K562 (cell line): Measurements from ENCODE around the gene PSMB11. TPM values are rescaled to one million over a fixed set of nuclear protein-coding genes. Genes with fewer than 3 reads are reported as not detected.
A peak's percentile ranks its signal among the peaks of the same experiment; 100 is the strongest.

Source experiments
- ATAC-seq: fragments of 200-7000 bp; cut with Tn5 transposase; 3 replicates; pipeline ENCODE4 v1.9.1; 2020; ENCODE audit warnings: moderate library complexity
- BruUV-seq: library from RNA; stranded (reverse); fragments of 400-500 nt; replicated peaks from 2 replicates; lab custom pipeline; 2021; lab: Mats Ljungman, UMichigan
- CTCF ChIA-PET: fragments of 300-600 bp; formaldehyde crosslinking; extraction: SDS; loops from one replicate; lab custom pipeline; 2021; ENCODE audit warnings: low intra/inter-chr PET ratio; lab: Yijun Ruan, JAX
- POLR2A ChIA-PET: fragments of 300-600, 350-650 bp; sonication (Branson Sonifier 250); formaldehyde crosslinking; extraction: SDS; loops from one replicate; lab custom pipeline; 2021; ENCODE audit warnings: antibody characterized with exemption, inconsistent platforms; lab: Yijun Ruan, JAX
- DNase-seq, 4 experiments: peaks; one replicate each; pipeline versions ENCODE4 v3.0.0 to v3.0.0-alpha.2; 2011 to 2018; ENCODE audit warnings: low spot score in 3 of 4, mixed read lengths in 3 of 4; ENCODE audit errors: extremely low read depth in 1 of 4
- FAIRE-seq: peaks from 2 replicates; lab custom pipeline; 2011; peaks lifted over from hg19 to GRCh38; lab: Jason Lieb, UNC
- H2AFZ ChIP-seq: 2 replicates; pipeline ENCODE4 v1.6.0; 2011; ENCODE audit warnings: low read depth, low read length, control low read depth, inconsistent platforms
- H3K27ac ChIP-seq: fragments of 200-600 bp; 3 replicates; pipeline ENCODE4 v1.8.0; 2011; ENCODE audit warnings: low read depth, mild to moderate bottlenecking, control low read depth, inconsistent platforms, low read length, moderate library complexity, mixed read lengths; ENCODE audit errors: extremely low read depth
- H3K27me3 ChIP-seq, 2 experiments: fragments of 300-600 bp in 1 of 2; 2 replicates in 1 of 2; 3 replicates in 1 of 2; pipeline versions ENCODE4 v1.6.0 to v1.8.0; 2011; ENCODE audit warnings: inconsistent platforms in 2 of 2, low read length in 2 of 2, mild to moderate bottlenecking in 1 of 2, mixed read lengths in 1 of 2, moderate library complexity in 1 of 2; ENCODE audit not compliant: control insufficient read depth in 2 of 2, insufficient read depth in 2 of 2
- H3K36me3 ChIP-seq: fragments of 300-600 bp; 3 replicates; pipeline ENCODE4 v1.8.0; 2011; ENCODE audit warnings: mild to moderate bottlenecking, low read length, inconsistent platforms; ENCODE audit not compliant: control insufficient read depth, insufficient read depth
- H3K4me1 ChIP-seq, 2 experiments: fragments of 200-600 bp in 1 of 2; replicated peaks in 1 of 2; 2 replicates in 1 of 2; 3 replicates in 1 of 2; pipeline versions ENCODE4 v1.5.1 to v1.8.0; 2011; ENCODE audit warnings: inconsistent platforms in 2 of 2, low read length in 2 of 2, mild to moderate bottlenecking in 1 of 2, mixed read lengths in 1 of 2, moderate library complexity in 1 of 2; ENCODE audit not compliant: control insufficient read depth in 2 of 2, insufficient read depth in 2 of 2
- H3K4me2 ChIP-seq: 2 replicates; pipeline ENCODE4 v1.6.1; 2011; ENCODE audit warnings: low read length, control low read depth, inconsistent platforms, mixed read lengths; ENCODE audit not compliant: insufficient read depth
- H3K4me3 ChIP-seq: fragments of 200-600 bp; sonication (generic), shearing (Covaris generic); 2 replicates; pipeline ENCODE4 v1.5.1; 2016; ENCODE audit warnings: control low read depth, inconsistent platforms
- H3K79me2 ChIP-seq: fragments of 200-600 bp; 3 replicates; pipeline ENCODE4 v1.8.0; 2011; ENCODE audit warnings: low read length, inconsistent platforms; ENCODE audit not compliant: control insufficient read depth, insufficient read depth
- H3K9ac ChIP-seq, 2 experiments: 2 replicates each; pipeline versions ENCODE4 v1.6.0 to v1.6.1; 2011; ENCODE audit warnings: low read depth in 2 of 2, low read length in 2 of 2, control low read depth in 1 of 2, inconsistent platforms in 1 of 2, mild to moderate bottlenecking in 1 of 2, mixed read lengths in 1 of 2; ENCODE audit not compliant: insufficient read depth in 1 of 2
- H3K9me1 ChIP-seq: one replicate; pipeline ENCODE4 v1.6.0; 2011; ENCODE audit warnings: inconsistent platforms, mild to moderate bottlenecking, low read length, moderate library complexity; ENCODE audit not compliant: control insufficient read depth, insufficient read depth
- H3K9me3 ChIP-seq: replicated peaks from 2 replicates; pipeline ENCODE4 v1.5.1; 2011; ENCODE audit warnings: low read depth, low read length, inconsistent platforms; ENCODE audit not compliant: control insufficient read depth, insufficient read depth
- H4K20me1 ChIP-seq: replicated peaks from 2 replicates; pipeline ENCODE4 v1.6.1; 2011; ENCODE audit warnings: low read length, inconsistent platforms, mixed read lengths; ENCODE audit not compliant: control insufficient read depth, insufficient read depth
- BRD4 ChIP-seq: fragments of 200-600 bp; sonication (generic); IDR thresholded peaks from 2 replicates; pipeline ENCODE4 v1.6.1; 2017; ENCODE audit warnings: inconsistent platforms
- CHD1 ChIP-seq: fragments of 200-600 bp; sonication (generic); IDR thresholded peaks from one replicate; pipeline ENCODE4 v1.6.1; 2012; ENCODE audit warnings: mild to moderate bottlenecking, moderate library complexity, low read length, inconsistent platforms
- DIDO1 ChIP-seq: fragments of 450-650 bp; IDR thresholded peaks from 2 replicates; pipeline ENCODE4 v1.6.1; 2016; ENCODE audit warnings: low read depth, missing biosample characterization, missing genetic modification characterization
- MTA3 ChIP-seq: fragments of 450-650 bp; formaldehyde crosslinking; IDR thresholded peaks from 2 replicates; pipeline ENCODE4 v1.6.1; 2017; ENCODE audit warnings: mild to moderate bottlenecking, borderline replicate concordance
- NR3C1 ChIP-seq: sonication (generic); formaldehyde crosslinking; IDR thresholded peaks from 2 replicates; pipeline ENCODE4 v1.8.1; 2022; ENCODE audit warnings: missing genetic modification reagents
- RUNX1 ChIP-seq: sonication (generic); IDR thresholded peaks from 2 replicates; pipeline ENCODE4 v1.6.1; 2016; ENCODE audit warnings: antibody characterized with exemption, low read depth
- SMAD3 ChIP-seq: fragments of 450-650 bp; formaldehyde crosslinking; conservative IDR thresholded peaks from 2 replicates; pipeline ENCODE4 v1.4.0; 2020; ENCODE audit warnings: mild to moderate bottlenecking
- SMARCA4 ChIP-seq: fragments of 450-650 bp; IDR thresholded peaks from 2 replicates; pipeline ENCODE4 v1.6.1; 2016
- ZBED1 ChIP-seq: IDR thresholded peaks from 2 replicates; pipeline ENCODE4 v1.6.1; 2014
- ZNF431 ChIP-seq: sonication (generic); formaldehyde crosslinking; IDR thresholded peaks from 2 replicates; pipeline ENCODE4 v1.8.0; 2022; ENCODE audit warnings: mild to moderate bottlenecking, missing genetic modification reagents
- WGBS: fragments of 100-300 bp; shearing (Covaris generic); methylation state at CpG from one replicate; pipeline ENCODE4 v1.1.6; 2016; ENCODE audit warnings: low coverage, mixed read lengths; ENCODE audit not compliant: insufficient coverage; ENCODE audit errors: missing lambda C conversion rate; 5-methylcytosine and 5-hydroxymethylcytosine counted together
- in situ Hi-C: fragments of 300-500 bp; cut with MboI; formaldehyde crosslinking; loops from 4 replicates; pipeline ENCODE4 v1.15.0; 2018; ENCODE audit warnings: inconsistent platforms, mixed read lengths
- intact Hi-C: fragments of 100-400 bp; cut with micrococcal nuclease; formaldehyde crosslinking; loops from 2 replicates; pipeline ENCODE4 v1.14.2; 2022
- polyA plus RNA-seq, 8 experiments: library from polyadenylated mRNA; depleted of rRNA in 4 of 8; stranded (reverse) in 5 of 8; unstranded in 3 of 8; fragments of >200 nt; fragmentation: Nextera tagmentation in 2 of 8; fragmentation: Illumina TruSeq in 1 of 8; extraction: Ambion mirVana in 2 of 8; extraction: Trizol in 1 of 8; gene quantifications; 2 replicates each; pipeline versions ENCODE4 v1.2.1 to v1.2.3, GENCODE V29; 2011 to 2014; ENCODE audit warnings: inconsistent platforms in 1 of 8, missing spikeins in 1 of 8
- total RNA-seq, 7 experiments: library from RNA; depleted of rRNA in 6 of 7; stranded (reverse); fragments of >200 nt in 6 of 7; fragmentation: Illumina TruSeq in 2 of 7; extraction: Trizol in 2 of 7; gene quantifications; 2 replicates each; pipeline versions ENCODE4 v1.2.1 to v1.2.3, GENCODE V29; 2011 to 2021; ENCODE audit warnings: low replicate concordance in 1 of 7
- TF ChIP-seq, protein P1 (sequence below), 2 experiments: IDR thresholded peaks; 2 replicates each; pipeline ENCODE4 v1.6.1; 2012; ENCODE audit warnings: improper control_type of control experiment in 2 of 2, low read depth in 2 of 2, low read length in 2 of 2, borderline replicate concordance in 1 of 2
- TF ChIP-seq, protein P2 (sequence below): fragments of 250-450 bp; sonication (Bioruptor Pico); IDR thresholded peaks from 2 replicates; pipeline ENCODE4 v1.8.0; 2021; ENCODE audit warnings: borderline replicate concordance, mild to moderate bottlenecking, moderate library complexity; ENCODE audit not compliant: poor library complexity, severe bottlenecking
- TF ChIP-seq, protein P3 (sequence below), 3 experiments: fragments of 200-800 bp in 1 of 3; sonication (Bioruptor generic) in 1 of 3; sonication (generic) in 1 of 3; formaldehyde crosslinking in 1 of 3; IDR thresholded peaks; 2 replicates each; pipeline versions ENCODE4 v1.6.1 to v1.8.0; 2016 to 2022; ENCODE audit warnings: mild to moderate bottlenecking in 2 of 3, missing compliant biosample characterization in 2 of 3, missing genetic modification characterization in 2 of 3, missing genetic modification reagents in 1 of 3
- TF ChIP-seq, protein P4 (sequence below): sonication (generic); formaldehyde crosslinking; IDR thresholded peaks from 2 replicates; pipeline ENCODE4 v1.9.0; 2022; ENCODE audit warnings: mild to moderate bottlenecking, missing genetic modification reagents

The PSMB11 gene
- total and polyA plus RNA-seq, 9 of the 15 experiments (the other 6 are each of a cell fraction or from before 2014, with no cell fraction given): not detected

DNA sequence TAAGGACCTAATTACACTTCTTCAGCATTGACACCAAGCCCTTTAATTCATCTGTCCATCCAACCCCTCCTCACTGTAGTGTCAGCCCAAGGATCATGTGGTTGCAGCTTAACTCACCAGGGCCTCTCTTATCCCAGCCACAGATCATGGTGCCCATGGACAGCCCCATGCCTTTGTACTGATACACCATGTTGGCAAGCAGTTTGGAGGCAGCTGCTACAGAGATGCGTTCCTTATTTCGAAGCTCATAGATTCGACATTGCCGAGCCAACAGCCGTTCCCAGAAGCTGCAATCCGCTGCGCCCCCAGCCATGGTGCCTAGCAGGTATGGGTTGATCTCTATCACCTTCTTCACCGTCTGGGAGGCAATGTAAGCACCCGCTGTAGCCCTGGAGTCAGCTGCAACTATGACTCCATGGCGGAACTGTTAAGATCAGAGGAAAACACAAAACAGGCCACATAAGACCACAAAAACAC is 8.7 kb upstream of the PSMB11 start (continued):
- TF ChIP-seq MTA3: no peak

DNA sequence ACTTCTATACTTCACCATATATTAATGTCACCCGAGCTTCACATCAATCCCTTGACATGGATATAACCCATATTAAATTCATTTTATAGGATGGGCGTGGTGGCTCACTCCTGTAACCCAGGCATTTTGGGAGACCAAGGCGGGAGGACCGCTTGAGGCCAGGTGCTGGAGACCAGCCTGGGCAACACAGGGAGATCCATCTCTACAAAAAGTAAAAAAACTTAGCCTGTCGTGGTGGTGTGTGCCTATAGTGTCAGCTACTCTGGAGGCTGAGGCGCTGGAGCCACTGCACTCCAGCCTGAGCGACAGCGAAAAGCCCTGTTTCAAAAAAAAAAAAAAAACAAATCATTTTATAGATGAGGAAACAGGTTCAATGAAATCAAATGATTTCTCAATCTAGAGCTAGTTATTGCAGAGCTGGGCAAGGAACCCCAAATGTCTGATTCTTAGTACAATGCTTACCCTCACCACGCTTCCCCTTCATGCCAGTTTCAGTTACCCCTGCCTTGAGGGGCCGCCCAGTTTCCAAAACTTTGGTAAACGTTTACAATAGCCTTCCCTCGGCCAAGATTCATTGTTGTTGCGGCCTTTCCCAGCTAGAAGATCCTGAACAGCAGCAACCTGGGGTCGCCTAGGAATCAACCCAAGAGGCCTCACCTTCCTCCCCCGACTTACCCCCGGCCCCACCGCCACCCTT is 8.1 kb upstream of the PSMB11 start:
- Histone ChIP-seq H3K4me3 (peak overlapping the region; percentile 78), H3K36me3 (peaks cover 42% of the 10 kb centered on the region), H3K9ac (peak overlapping the region; percentile 98 to 100), H3K4me2 (peak overlapping the region; percentile 97), H3K79me2 (peaks cover 46% of the 10 kb centered on the region), H3K4me1 (peaks cover 9 to 14% of the 10 kb centered on the region in 2 experiments; a peak in 4 of 5 replicates), H2AFZ (peak overlapping the region; percentile 99; the same call in 1 of the 2 replicates), H3K9me1 (no peaks in the 10 kb centered on the region), H3K27me3 (no peaks in the 10 kb centered on the region), H3K27ac (peak overlapping the region; percentile 94), H4K20me1 (no peaks in the 10 kb centered on the region), H3K9me3 (no peaks in the 10 kb centered on the region)
- TF ChIP-seq SMARCA4 (0 out of 2 replicates have a peak, but pooled peaks have one; percentile 35), BRD4 (0 out of 2 replicates have a peak, but pooled peaks have one; percentile 18), RUNX1 (no peak), ZNF431 (CRISPR knock-in tag) (no peak), SMAD3 (CRISPR knock-in tag) (no peak), DIDO1 (tag) (no peak), ZBED1 (no peak), CHD1 (peak; percentile 28), NR3C1 (CRISPR knock-in tag) (no peak)
- TF ChIP-seq, protein P1, sequence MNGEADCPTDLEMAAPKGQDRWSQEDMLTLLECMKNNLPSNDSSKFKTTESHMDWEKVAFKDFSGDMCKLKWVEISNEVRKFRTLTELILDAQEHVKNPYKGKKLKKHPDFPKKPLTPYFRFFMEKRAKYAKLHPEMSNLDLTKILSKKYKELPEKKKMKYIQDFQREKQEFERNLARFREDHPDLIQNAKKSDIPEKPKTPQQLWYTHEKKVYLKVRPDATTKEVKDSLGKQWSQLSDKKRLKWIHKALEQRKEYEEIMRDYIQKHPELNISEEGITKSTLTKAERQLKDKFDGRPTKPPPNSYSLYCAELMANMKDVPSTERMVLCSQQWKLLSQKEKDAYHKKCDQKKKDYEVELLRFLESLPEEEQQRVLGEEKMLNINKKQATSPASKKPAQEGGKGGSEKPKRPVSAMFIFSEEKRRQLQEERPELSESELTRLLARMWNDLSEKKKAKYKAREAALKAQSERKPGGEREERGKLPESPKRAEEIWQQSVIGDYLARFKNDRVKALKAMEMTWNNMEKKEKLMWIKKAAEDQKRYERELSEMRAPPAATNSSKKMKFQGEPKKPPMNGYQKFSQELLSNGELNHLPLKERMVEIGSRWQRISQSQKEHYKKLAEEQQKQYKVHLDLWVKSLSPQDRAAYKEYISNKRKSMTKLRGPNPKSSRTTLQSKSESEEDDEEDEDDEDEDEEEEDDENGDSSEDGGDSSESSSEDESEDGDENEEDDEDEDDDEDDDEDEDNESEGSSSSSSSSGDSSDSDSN (IDR thresholded peaks at IDR 0.05; ENCODE audit: borderline replicate concordance in 1 of 2, low read depth in 2 of 2, low read length in 2 of 2): 0 out of 4 replicates have a peak, but pooled peaks of 1 of the 2 experiments have one; percentile 23
- TF ChIP-seq, protein P2, sequence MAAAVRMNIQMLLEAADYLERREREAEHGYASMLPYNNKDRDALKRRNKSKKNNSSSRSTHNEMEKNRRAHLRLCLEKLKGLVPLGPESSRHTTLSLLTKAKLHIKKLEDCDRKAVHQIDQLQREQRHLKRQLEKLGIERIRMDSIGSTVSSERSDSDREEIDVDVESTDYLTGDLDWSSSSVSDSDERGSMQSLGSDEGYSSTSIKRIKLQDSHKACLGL (CRISPR knock-in tag): no peak
- TF ChIP-seq, protein P3, sequence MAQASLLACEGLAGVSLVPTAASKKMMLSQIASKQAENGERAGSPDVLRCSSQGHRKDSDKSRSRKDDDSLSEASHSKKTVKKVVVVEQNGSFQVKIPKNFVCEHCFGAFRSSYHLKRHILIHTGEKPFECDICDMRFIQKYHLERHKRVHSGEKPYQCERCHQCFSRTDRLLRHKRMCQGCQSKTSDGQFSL (CRISPR knock-in tag; IDR thresholded peaks at IDR 0.05): no peak
- TF ChIP-seq, protein P3 (tag; IDR thresholded peaks at IDR 0.05): no peak
- TF ChIP-seq, protein P4, sequence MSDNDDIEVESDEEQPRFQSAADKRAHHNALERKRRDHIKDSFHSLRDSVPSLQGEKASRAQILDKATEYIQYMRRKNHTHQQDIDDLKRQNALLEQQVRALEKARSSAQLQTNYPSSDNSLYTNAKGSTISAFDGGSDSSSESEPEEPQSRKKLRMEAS (CRISPR knock-in tag): 0 out of 2 replicates have a peak, but pooled peaks have one; percentile 13
- ChIA-PET CTCF (no interaction called here), POLR2A (interaction anchor here (0.7 to 3.2 kb wide), 8 partner anchors 8 to 28 kb away, joined by 3 to 11 read pairs (median 4); partner anchors contain the start of gene CDH24)
- intact Hi-C loops (no loop called here), in situ Hi-C loops (no loop called here)
- ATAC-seq: peak; percentile 7
- WGBS: 7% methylated on average over 17 of the region's 17 CpGs
- DNase-seq: no peak
- BruUV-seq: TSS peak; percentile 74
- FAIRE-seq: no peak
